ENCODE results near the gene CD44.

GRCh38 chr11:35192347-35192746 is 53.4 kb downstream of the CD44 start:
- TF ChIP-seq CTCF (IDR thresholded peaks at IDR 0.05): no peak
- no peak for TF ChIP-seq POLR2A (IDR thresholded peaks at IDR 0.05)

Measured in uterus (tissue), 2 donors.